HL-60 (cell line): Measurements from ENCODE around the gene ERC2.
A peak's percentile ranks its signal among the peaks of the same experiment; 100 is the strongest.

Source experiments
- DNase-seq, 2 experiments: peaks; one replicate each; pipeline ENCODE4 v3.0.0-alpha.2; 2010 to 2020; ENCODE audit warnings: low read depth in 1 of 2, low spot score in 1 of 2
- H3K27ac ChIP-seq: fragments of 250-450 bp; sonication (Bioruptor Pico); replicated peaks from 2 replicates; pipeline ENCODE4 v1.5.1; 2020; ENCODE audit warnings: mild to moderate bottlenecking, moderate library complexity
- H3K27me3 ChIP-seq: fragments of 250-450 bp; sonication (Bioruptor Pico); 2 replicates; pipeline ENCODE4 v1.5.1; 2021; ENCODE audit warnings: mild to moderate bottlenecking, moderate library complexity; ENCODE audit not compliant: insufficient read depth, poor library complexity, severe bottlenecking
- H3K4me3 ChIP-seq: replicated peaks from 2 replicates; pipeline ENCODE4 v1.5.1; 2011; ENCODE audit warnings: mild to moderate bottlenecking, control low read depth, low read length; ENCODE audit not compliant: insufficient read depth
- CTCF ChIP-seq: IDR thresholded peaks from one replicate; pipeline ENCODE4 v1.5.1; 2011; ENCODE audit warnings: low read length, control low read depth, inconsistent platforms; ENCODE audit not compliant: insufficient read depth
- GABPA ChIP-seq: IDR thresholded peaks from 2 replicates; pipeline ENCODE4 v1.6.1; 2012; ENCODE audit warnings: low read depth
- POLR2AphosphoS5 ChIP-seq: IDR thresholded peaks from 2 replicates; pipeline ENCODE4 v1.6.1; 2012; ENCODE audit warnings: low read depth
- SPI1 ChIP-seq: IDR thresholded peaks from 2 replicates; pipeline ENCODE4 v1.6.1; 2012; ENCODE audit warnings: low read depth, mild to moderate bottlenecking, borderline replicate concordance
- TF ChIP-seq, protein P1 (sequence below): IDR thresholded peaks from 2 replicates; pipeline ENCODE4 v1.6.1; 2012; ENCODE audit warnings: low read depth; ENCODE audit not compliant: insufficient replicate concordance

The ERC2 gene

DNA sequence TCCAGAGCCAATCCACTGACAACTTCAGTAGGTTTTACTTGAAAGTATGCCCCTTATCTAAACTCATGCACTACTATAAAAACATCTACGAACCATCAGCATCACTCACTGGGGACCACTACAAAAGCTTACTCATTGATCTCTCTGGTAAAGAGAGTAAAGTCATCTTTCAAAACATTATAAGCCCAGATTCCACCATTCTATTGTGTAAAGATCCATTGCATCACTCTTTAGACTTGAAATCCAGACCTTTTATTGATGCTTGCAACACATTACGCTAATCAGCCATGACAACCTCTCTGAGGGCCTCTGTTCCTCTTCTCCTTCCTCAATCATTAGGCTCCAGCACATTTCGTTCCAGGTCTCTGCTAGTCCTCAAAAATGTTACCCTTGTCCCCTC is 732.3 kb downstream of the ERC2 start:
- H3K4me3 ChIP-seq = no peak overlapping the region
- TF ChIP-seq POLR2AphosphoS5 = no peak
- TF ChIP-seq GABPA = no peak
- TF ChIP-seq SPI1 = no peak
- no peak for TF ChIP-seq CTCF
- TF ChIP-seq, protein P1, sequence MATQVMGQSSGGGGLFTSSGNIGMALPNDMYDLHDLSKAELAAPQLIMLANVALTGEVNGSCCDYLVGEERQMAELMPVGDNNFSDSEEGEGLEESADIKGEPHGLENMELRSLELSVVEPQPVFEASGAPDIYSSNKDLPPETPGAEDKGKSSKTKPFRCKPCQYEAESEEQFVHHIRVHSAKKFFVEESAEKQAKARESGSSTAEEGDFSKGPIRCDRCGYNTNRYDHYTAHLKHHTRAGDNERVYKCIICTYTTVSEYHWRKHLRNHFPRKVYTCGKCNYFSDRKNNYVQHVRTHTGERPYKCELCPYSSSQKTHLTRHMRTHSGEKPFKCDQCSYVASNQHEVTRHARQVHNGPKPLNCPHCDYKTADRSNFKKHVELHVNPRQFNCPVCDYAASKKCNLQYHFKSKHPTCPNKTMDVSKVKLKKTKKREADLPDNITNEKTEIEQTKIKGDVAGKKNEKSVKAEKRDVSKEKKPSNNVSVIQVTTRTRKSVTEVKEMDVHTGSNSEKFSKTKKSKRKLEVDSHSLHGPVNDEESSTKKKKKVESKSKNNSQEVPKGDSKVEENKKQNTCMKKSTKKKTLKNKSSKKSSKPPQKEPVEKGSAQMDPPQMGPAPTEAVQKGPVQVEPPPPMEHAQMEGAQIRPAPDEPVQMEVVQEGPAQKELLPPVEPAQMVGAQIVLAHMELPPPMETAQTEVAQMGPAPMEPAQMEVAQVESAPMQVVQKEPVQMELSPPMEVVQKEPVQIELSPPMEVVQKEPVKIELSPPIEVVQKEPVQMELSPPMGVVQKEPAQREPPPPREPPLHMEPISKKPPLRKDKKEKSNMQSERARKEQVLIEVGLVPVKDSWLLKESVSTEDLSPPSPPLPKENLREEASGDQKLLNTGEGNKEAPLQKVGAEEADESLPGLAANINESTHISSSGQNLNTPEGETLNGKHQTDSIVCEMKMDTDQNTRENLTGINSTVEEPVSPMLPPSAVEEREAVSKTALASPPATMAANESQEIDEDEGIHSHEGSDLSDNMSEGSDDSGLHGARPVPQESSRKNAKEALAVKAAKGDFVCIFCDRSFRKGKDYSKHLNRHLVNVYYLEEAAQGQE = no peak
- no peak overlapping the region for H3K27ac ChIP-seq
- DNase-seq = peak in 1 of 2 experiments; percentile 48
- peaks cover 2% of the 10 kb centered on the region for H3K27me3 ChIP-seq

- DNase-seq = no peak
- Histone ChIP-seq H3K27me3 (peaks cover 2% of the 10 kb centered on the region), H3K4me3 (no peak overlapping the region), H3K27ac (no peak overlapping the region)
- TF ChIP-seq SPI1 (no peak), GABPA (no peak), CTCF (no peak), POLR2AphosphoS5 (no peak)
- TF ChIP-seq, protein P1 = no peak
Measured at GRCh38 chr3:55731741-55732140, 736.5 kb downstream of the ERC2 start.

DNA sequence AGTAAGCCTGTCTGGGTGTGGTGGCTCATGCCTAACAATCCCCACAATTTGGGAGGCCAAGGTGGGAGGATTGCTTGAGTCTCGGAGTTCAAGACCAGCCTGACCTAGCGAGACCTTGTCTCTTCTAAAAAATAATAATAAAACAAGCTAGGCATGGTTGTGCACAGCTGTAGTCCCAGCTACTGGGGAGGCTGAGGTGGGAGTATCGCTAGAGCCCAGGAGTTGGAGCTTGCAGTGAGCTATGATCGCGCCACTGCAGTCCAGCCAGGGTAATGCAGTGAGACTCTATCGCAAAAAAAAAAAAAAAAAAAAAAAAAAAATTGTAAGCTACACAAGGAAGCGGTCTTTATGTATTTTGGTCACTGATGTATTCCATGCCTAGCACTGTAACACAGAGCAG is 738.7 kb downstream of the ERC2 start:
- Histone ChIP-seq H3K4me3 (no peak overlapping the region), H3K27ac (no peak overlapping the region), H3K27me3 (peaks cover 5% of the 10 kb centered on the region)
- no peak for DNase-seq
- TF ChIP-seq GABPA (no peak), POLR2AphosphoS5 (no peak), SPI1 (no peak), CTCF (no peak)
- TF ChIP-seq, protein P1 = no peak
